Stimulated activated CD4-positive, alpha-beta T cell treated with anti-CD3 and anti-CD28 coated beads, TNF-alpha, amount 100 ng/mL, for 48 hours (primary cell): Measurements from ENCODE around the gene IGSF5.

ENCODE experiments used
- DNase-seq, 3 donors: peaks; one replicate each; pipeline ENCODE4 v3.0.0-alpha.2; 2020; ENCODE audit warnings: low read depth in 3 of 3

The IGSF5 gene

GRCh38 chr21:39822042-39822441 is 77.1 kb downstream of the IGSF5 start:
- DNase-seq = no peak

- DNase-seq = no peak
These were observed 80.3 kb downstream of the IGSF5 start for GRCh38 chr21:39825250-39825649.

- DNase-seq = no peak
These were observed 89.6 kb downstream of the IGSF5 start for GRCh38 chr21:39834543-39834942.

- no peak for DNase-seq
These were observed 92.9 kb downstream of the IGSF5 start for GRCh38 chr21:39837861-39838359.

GRCh38 chr21:39840373-39841097 is 95.6 kb downstream of the IGSF5 start:
- no peak for DNase-seq

- no peak for DNase-seq
These were observed 97.9 kb downstream of the IGSF5 start for GRCh38 chr21:39842741-39843459.

GRCh38 chr21:39843483-39843882 is 98.5 kb downstream of the IGSF5 start:
- no peak for DNase-seq

- no peak for DNase-seq
These were observed 98.9 kb downstream of the IGSF5 start for GRCh38 chr21:39843916-39844315.

- DNase-seq = no peak
These were observed 100.7 kb downstream of the IGSF5 start for GRCh38 chr21:39845571-39846130.

GRCh38 chr21:39847877-39848276 is 102.9 kb downstream of the IGSF5 start:
- no peak for DNase-seq

- DNase-seq = no peak
These were observed 104.2 kb downstream of the IGSF5 start for GRCh38 chr21:39849014-39849655.

GRCh38 chr21:39850333-39850732 is 105.3 kb downstream of the IGSF5 start:
- DNase-seq = no peak

- DNase-seq = no peak
These were observed 106.1 kb downstream of the IGSF5 start for GRCh38 chr21:39851002-39851618.
